HG03565 (cell line): ENCODE results near the gene PHF1.

Experiments
- ATAC-seq: cut with Tn5 transposase; IDR thresholded peaks from one replicate; pipeline ENCODE4 v1.9.1; 2021; ENCODE audit warnings: mild to moderate bottlenecking, moderate library complexity; ENCODE audit not compliant: unreplicated experiment

The PHF1 gene

GRCh38 chr6:33430991-33431879 lies 20.4 kb downstream of the PHF1 start:
- ATAC-seq = no peak

DNA sequence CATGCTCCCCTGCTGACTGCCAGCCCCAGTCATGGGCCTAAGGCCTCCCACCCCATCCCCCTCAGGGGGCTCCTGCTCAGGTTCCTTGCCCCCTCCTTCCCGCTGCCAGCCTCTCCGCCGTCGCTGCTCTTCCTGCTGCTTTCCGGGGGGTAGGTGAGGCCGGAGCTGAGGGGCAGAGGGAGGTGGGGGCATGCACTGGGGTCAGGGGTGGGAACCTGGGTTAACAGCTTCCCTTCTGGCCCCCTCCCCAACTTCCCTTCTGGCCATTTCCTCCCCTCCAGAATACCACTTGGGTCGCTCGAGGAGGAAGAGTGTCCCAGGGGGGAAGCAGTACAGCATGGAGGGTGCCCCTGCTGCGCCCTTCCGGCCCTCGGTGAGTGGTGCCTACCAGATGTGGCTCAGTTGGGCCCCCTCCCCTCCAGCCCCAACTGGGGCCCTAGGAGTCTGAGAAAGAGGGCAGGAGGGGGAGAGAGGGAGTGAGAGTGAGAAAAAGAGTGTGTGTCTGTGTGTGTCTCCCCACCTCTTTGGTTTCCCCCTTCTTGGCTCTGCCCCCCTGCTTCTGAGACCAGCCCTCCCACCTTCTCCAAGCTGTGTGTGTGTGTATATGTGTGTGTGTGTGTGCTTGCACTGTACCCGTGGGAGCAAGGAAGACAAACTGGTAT lies 21.2 kb downstream of the PHF1 start:
- ATAC-seq = no peak

GRCh38 chr6:33432546-33432945 lies 21.7 kb downstream of the PHF1 start:
- ATAC-seq = no peak

- no peak for ATAC-seq
Measured at GRCh38 chr6:33433001-33433543, 22.3 kb downstream of the PHF1 start.

GRCh38 chr6:33433544-33434191 lies 22.9 kb downstream of the PHF1 start:
- ATAC-seq = no peak

- ATAC-seq = no peak
Measured at GRCh38 chr6:33434961-33435360, 24.1 kb downstream of the PHF1 start.

DNA sequence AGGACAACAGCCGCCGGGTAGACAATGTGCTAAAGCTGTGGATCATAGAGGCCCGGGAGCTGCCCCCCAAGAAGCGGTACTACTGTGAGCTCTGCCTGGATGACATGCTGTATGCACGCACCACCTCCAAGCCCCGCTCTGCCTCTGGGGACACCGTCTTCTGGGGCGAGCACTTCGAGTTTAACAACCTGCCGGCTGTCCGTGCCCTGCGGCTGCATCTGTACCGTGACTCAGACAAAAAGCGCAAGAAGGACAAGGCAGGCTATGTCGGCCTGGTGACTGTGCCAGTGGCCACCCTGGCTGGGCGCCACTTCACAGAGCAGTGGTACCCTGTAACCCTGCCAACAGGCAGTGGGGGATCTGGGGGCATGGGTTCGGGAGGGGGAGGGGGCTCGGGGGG lies 26.9 kb downstream of the PHF1 start:
- ATAC-seq = no peak

GRCh38 chr6:33438978-33439594 lies 28.3 kb downstream of the PHF1 start:
- no peak for ATAC-seq

DNA sequence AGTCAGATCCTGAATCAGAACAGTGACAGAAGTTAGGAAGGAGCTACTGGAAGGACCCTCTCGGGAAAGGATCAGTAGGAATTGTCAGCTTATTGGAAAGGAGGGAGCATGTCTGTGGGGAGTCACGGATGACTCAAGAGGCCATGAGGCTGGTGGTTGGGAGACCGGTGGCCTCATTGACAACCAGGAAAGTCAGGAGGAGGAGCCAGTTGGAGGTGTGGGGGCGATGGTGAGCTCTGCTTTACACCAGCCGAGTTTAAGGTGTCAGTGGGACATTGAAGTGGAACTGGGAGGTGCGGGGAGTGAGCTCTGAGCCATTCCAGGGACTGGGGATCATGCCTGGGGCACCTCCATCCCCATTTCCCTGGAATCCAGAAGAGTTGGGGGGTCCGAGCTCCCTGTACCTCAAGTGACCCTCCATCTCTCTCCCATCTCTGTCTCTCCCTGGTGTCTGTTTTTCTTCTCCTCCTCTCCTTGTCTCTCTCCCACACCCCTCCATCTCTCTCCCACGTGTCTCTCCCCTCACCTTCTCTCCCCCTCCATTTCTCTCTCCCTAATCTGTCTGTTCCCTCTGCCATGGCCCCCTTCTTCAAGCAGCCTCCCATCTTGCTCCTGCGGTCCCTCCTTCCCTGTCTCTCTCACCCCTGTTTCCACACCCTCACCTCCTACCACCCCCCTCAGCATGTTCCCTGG lies 29.3 kb downstream of the PHF1 start:
- no peak for ATAC-seq

DNA sequence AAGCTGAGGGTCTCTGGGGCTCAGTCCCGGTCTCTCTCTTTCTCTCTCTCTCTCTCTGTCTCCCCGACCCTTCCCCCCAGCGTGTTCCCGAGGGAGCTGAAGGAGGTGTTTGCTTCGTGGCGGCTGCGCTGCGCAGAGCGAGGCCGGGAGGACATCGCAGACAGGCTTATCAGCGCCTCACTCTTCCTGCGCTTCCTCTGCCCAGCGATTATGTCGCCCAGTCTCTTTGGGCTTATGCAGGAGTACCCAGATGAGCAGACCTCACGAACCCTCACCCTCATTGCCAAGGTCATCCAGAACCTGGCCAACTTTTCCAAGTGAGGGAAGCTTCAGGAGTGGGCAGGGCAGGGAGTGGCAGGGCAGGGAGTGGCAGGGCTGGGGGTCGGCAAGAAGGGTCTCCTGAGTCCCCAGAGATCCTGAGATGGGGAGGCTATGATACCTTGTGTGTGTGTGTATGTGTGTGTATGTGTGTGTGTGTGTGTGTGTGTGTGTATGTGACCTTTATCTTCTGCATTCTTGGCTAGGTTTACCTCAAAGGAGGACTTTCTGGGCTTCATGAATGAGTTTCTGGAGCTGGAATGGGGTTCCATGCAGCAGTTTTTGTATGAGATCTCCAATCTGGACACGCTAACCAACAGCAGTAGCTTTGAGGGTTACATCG lies 30.0 kb downstream of the PHF1 start:
- no peak for ATAC-seq

DNA sequence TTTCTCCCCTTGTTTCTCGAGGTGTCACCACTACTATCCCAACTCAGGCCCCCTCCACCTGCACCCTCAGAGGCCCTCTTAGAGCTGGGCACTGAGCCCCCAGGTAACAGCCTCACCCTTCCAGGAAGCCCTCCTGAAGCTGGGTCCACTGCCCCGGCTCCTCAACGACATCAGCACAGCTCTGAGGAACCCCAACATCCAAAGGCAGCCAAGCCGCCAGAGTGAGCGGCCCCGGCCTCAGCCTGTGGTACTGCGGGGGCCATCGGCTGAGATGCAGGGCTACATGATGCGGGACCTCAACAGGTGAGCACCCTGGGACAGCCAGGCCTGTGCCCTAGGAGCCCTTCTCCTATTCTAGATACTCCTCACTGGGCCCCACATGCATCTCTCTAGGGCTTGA lies 30.6 kb downstream of the PHF1 start:
- ATAC-seq = no peak

- ATAC-seq = no peak
Measured at GRCh38 chr6:33442283-33442682, 31.5 kb downstream of the PHF1 start.

DNA sequence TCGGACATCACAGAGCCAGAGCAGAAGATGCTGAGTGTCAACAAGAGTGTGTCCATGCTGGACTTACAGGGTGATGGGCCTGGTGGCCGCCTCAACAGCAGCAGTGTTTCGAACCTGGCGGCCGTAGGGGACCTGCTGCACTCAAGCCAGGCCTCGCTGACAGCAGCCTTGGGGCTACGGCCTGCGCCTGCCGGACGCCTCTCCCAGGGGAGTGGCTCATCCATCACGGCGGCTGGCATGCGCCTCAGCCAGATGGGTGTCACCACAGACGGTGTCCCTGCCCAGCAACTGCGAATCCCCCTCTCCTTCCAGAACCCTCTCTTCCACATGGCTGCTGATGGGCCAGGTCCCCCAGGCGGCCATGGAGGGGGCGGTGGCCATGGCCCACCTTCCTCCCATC lies 32.2 kb downstream of the PHF1 start:
- no peak for ATAC-seq

DNA sequence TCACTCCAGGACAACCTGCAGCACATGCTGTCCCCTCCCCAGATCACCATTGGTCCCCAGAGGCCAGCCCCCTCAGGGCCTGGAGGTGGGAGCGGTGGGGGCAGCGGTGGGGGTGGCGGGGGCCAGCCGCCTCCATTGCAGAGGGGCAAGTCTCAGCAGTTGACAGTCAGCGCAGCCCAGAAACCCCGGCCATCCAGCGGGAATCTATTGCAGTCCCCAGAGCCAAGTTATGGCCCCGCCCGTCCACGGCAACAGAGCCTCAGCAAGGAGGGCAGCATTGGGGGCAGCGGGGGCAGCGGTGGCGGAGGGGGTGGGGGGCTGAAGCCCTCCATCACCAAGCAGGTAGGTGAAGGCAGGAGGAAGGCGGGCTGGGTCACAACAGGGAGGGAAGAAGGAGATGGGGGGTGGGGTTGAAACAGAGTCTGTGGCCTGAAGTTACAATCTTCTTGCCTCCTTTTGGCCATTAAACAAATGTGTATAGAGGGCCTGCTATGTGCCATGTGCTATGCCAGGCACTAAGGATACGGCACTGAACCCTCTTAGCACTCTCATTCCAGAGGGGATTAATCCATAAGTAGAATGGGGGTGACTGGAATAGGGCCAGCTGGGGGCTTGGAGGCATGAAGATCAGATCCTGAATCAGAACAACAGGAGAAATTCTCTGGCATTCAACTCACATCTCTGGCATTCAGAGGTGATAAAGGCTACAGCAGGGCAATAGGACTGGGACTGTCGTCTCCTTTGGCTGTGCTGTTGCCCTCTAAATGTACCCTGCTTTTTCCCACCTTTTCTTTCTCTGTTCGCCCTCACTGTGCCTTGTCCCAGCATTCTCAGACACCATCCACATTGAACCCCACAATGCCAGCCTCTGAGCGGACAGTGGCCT lies 33.0 kb downstream of the PHF1 start:
- ATAC-seq = no peak

DNA sequence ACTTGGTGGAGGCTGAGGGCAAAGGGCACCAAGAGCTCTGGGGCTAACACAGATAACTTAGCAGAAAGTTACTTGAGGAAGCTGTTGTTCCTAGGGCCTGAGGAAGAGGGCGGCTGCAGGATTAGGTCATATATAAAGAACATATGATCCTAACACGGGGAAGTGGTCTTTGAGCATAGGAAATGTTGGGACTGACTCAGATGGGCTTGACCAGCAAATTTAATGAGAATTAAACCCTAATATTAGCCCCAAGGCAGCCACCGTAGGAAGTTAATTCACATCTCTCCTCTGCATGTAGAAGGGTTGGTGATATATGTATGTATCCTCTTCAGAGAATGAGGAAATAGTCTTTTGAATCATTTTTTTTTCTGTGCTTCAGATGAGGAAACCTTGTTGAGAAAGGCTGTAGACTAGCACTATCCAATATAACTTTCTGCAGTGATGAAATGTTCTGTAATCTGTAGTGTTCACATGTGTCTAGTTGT lies 34.3 kb downstream of the PHF1 start:
- ATAC-seq = no peak

GRCh38 chr6:33446356-33446755 lies 35.5 kb downstream of the PHF1 start:
- ATAC-seq = no peak

GRCh38 chr6:33450434-33450833 lies 39.6 kb downstream of the PHF1 start:
- ATAC-seq = no peak

GRCh38 chr6:33451606-33452005 lies 40.8 kb downstream of the PHF1 start:
- no peak for ATAC-seq

DNA sequence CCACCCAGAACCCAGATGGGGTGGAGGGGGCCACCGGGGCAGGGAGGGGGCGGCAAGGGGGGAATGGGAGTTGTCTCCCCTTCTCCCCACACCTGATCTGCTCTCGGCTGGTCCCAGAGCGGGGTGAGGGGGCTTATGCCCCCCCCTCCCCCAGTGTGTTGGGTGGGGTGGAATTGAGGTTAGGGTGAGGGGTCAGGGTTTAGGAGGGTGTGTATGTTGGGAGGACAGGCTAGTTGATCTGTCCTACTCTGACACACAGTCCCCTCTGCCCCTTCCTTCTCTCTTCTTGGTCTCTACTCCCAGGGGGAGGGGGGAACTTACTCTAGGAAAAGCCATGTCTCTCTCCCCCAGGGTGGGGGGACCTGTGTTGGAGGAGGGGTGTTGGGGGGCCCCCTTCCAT lies 41.7 kb downstream of the PHF1 start:
- no peak for ATAC-seq
